PFSK-1 (cell line): ENCODE results near the gene ADPRM.

Experiments used
- FOXP2 ChIP-seq: optimal IDR thresholded peaks from 2 replicates; pipeline ENCODE3; 2011; ENCODE audit warnings: borderline replicate concordance, control low read depth, inconsistent platforms; ENCODE audit not compliant: insufficient read depth; ENCODE audit errors: extremely low read length, extremely low read depth
- POLR2AphosphoS5 ChIP-seq: IDR thresholded peaks from 2 replicates; pipeline ENCODE4 v1.6.1; 2012; ENCODE audit warnings: low read depth, mild to moderate bottlenecking, control low read depth, low read length, moderate library complexity
- SIN3A ChIP-seq: IDR thresholded peaks from 2 replicates; pipeline ENCODE4 v1.6.1; 2012; ENCODE audit warnings: mild to moderate bottlenecking, low read length, moderate library complexity, borderline replicate concordance; ENCODE audit not compliant: insufficient read depth
- TAF1 ChIP-seq: IDR thresholded peaks from 2 replicates; pipeline ENCODE4 v1.6.1; 2012; ENCODE audit warnings: low read length, control low read depth, borderline replicate concordance; ENCODE audit not compliant: insufficient read depth
- TF ChIP-seq, protein P1 (sequence below), 2 experiments: IDR thresholded peaks; 2 replicates each; pipeline versions ENCODE4 v1.6.1 to v1.8.0; 2011 to 2012; ENCODE audit warnings: low read depth in 2 of 2, low read length in 2 of 2, control low read depth in 1 of 2, inconsistent platforms in 1 of 2, mild to moderate bottlenecking in 1 of 2, moderate library complexity in 1 of 2; ENCODE audit not compliant: insufficient read depth in 1 of 2

GRCh38 chr17:10748531-10749181 is 51.3 kb downstream of the ADPRM start:
- TF ChIP-seq POLR2AphosphoS5 (no peak), TAF1 (no peak), SIN3A (no peak), FOXP2 (no peak)
- TF ChIP-seq, protein P1, sequence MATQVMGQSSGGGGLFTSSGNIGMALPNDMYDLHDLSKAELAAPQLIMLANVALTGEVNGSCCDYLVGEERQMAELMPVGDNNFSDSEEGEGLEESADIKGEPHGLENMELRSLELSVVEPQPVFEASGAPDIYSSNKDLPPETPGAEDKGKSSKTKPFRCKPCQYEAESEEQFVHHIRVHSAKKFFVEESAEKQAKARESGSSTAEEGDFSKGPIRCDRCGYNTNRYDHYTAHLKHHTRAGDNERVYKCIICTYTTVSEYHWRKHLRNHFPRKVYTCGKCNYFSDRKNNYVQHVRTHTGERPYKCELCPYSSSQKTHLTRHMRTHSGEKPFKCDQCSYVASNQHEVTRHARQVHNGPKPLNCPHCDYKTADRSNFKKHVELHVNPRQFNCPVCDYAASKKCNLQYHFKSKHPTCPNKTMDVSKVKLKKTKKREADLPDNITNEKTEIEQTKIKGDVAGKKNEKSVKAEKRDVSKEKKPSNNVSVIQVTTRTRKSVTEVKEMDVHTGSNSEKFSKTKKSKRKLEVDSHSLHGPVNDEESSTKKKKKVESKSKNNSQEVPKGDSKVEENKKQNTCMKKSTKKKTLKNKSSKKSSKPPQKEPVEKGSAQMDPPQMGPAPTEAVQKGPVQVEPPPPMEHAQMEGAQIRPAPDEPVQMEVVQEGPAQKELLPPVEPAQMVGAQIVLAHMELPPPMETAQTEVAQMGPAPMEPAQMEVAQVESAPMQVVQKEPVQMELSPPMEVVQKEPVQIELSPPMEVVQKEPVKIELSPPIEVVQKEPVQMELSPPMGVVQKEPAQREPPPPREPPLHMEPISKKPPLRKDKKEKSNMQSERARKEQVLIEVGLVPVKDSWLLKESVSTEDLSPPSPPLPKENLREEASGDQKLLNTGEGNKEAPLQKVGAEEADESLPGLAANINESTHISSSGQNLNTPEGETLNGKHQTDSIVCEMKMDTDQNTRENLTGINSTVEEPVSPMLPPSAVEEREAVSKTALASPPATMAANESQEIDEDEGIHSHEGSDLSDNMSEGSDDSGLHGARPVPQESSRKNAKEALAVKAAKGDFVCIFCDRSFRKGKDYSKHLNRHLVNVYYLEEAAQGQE (IDR thresholded peaks at IDR 0.05; ENCODE audit: insufficient read depth in 1 of 2, low read depth in 2 of 2, low read length in 2 of 2), result no peak
